GM21576 (cell line): ENCODE data around the gene WFDC2.
"Not testable (repeated sequence)": the region's sequence is repeated elsewhere in the genome, so short reads cannot be mapped to it uniquely, and the experiment has no call there.

ENCODE experiments used
- ATAC-seq: cut with Tn5 transposase; IDR thresholded peaks from one replicate; pipeline ENCODE4 v1.9.1; 2021; ENCODE audit warnings: mild to moderate bottlenecking, moderate library complexity; ENCODE audit not compliant: unreplicated experiment

The WFDC2 gene

DNA sequence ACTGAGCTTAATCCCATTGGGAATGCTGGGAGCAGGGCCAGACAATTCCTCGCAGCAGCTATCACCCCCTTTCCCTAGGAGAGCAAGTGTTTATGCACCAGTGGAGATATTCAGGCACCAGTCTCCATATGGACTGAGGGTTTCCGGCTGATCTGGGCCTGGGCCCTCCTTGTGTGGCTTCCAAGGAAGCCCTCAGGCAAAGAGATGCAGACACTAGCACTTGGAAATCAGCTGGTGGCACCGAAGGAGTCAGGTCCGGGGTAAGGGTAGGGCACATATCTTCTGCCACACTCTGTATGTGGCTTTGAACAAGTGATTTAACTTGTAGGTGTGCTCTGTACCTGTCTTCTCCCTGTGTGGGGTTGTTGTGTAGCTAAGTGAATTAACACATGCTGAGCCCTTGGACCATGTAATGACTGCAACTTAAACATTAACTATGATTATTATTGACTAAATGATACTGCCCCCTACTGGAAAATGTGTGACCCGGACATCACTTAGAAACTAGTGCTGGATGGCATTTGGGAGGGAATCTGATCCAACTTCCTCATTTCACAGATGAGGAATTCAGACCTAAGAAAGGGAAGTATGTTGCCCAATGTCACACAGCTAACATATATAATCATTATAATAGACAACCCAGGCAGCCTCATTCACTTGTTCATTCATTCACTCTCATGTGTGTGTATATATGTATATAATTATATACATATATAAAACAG lies 19.3 kb upstream of the WFDC2 start:
- ATAC-seq = no peak

GRCh38 chr20:45452238-45452637 lies 17.3 kb upstream of the WFDC2 start:
- no peak for ATAC-seq

DNA sequence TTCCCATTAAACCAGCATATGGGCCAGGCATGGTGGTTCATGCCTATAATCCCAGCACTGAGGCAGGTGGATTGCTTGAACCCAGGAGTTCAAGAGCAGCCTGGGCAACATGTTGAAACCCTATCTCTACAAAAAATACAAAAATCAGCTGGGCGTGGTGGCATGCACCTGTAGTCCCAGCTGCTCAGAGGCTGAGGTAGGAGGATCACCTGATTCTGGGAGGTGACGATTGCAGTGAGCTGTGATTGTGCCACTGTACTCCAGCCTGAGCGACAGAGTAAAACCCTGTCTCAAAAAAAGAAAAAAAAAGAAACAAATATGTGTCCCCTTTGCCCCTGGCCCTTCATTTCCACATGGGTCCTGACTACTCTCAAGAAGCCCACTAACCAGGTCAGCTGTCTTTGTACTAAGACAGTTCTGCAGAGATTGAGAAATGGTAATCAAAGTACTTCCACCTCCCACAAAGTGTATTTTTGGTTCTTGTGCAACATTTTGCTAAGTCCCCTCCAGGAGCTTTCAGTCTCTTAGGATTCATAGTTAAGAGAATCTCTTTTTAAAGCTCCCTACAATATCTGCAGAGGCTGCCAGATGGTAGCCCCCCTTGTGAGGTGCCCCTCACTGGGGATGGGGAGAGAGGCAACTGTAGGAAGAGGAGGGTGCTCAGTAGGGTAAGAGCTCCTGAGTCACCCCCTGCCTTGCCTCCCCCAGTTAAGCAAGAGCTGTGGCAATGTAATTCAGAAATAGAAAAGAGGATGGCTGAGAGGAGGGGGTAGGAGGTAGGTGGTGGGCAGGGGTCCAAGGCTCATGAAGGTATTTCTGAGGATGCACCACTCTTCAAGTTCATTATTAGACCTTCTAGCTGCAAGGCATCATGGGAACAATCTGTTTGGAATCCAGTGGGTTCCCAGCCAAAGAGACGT lies 16.5 kb upstream of the WFDC2 start:
- no peak for ATAC-seq

- no peak for ATAC-seq
These were observed 12.9 kb upstream of the WFDC2 start for GRCh38 chr20:45456632-45457031.

DNA sequence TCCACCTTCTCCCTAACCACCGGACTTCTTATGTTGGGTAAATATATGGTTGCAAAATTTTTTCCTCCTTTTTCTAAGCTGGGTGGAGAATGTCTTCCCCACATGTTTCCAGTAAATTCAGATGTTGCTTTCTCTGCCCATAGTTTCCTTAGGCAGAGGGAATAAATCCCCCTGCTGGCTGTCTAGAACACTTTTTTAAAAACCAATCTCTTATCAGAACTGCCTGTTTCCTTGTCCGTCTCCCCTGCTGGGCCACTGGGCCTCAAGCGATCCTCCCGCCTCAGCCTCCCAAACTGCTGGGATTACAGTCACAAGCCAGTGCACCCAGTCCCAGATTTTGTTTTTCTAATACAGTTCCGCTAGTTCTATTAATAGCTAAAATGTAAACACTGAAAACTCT lies 9.9 kb upstream of the WFDC2 start:
- no peak for ATAC-seq

- ATAC-seq = no peak
These were observed 8.3 kb upstream of the WFDC2 start for GRCh38 chr20:45461225-45461624.

GRCh38 chr20:45462711-45463509 lies 6.6 kb upstream of the WFDC2 start:
- ATAC-seq = no peak

DNA sequence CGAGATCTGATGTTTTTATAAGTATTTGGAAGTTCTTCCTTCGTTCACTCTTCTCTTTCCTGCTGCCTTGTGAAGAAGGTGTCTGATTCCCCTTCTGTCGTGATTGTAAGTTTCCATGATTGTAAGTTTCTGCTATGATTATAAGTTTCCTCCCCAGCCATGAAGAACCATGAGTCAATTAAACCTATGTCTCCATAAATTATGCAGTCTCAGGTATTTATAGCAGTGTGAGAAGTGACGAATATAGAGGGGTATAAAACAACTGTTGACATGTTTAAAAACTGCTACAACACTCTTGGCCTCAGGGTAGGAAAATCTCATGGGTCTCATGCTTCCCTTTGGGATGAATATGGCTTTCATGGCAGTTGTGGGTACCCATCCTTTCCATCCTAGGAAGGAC lies 5.8 kb upstream of the WFDC2 start:
- no peak for ATAC-seq

GRCh38 chr20:45465491-45466266 lies 3.9 kb upstream of the WFDC2 start:
- no peak for ATAC-seq

GRCh38 chr20:45467172-45467571 lies 2.4 kb upstream of the WFDC2 start:
- no peak for ATAC-seq

DNA sequence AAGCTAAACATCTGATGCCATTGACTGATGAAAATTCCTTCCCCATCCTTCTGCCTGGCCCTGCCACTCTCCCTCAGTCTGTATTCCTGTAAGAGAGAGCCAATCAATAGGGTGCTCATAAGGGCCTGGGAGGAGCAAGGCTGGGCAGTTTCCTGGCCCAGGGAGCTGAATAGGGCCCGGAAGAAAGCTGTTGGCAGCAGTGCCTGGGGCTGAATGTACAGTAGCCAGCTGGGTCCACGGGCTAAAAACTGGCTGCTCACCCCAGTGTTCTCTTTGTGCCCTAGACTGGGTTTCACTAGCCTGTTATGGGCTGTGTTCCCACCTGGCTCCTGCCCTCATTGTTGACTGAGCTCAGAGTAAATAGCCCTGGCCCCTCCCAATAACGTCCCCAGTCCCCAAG lies 1.7 kb upstream of the WFDC2 start:
- no peak for ATAC-seq

GRCh38 chr20:45470262-45470931 lies 844 bp downstream of the WFDC2 start:
- no peak for ATAC-seq

- no peak for ATAC-seq
These were observed 1.4 kb downstream of the WFDC2 start for GRCh38 chr20:45470937-45471336.

DNA sequence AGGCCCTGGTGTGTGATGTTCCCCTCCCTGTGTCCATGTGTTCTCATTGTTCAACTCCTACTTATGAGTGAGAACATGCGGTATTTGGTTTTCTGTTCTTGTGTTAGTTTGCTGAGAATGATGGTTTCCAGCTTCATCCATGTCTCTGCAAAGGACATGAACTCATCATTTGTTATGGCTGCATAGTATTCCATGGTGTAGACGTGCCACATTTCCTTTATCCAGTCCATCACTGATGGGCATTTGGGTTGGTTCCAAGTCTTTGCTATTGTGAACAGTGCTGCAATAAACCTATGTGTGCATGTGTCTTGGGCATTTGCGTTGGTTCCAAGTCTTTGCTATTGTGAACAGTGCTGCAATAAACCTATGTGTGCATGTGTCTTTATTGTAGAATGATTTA lies 2.7 kb downstream of the WFDC2 start:
- not testable (repeated sequence) for ATAC-seq

- ATAC-seq = not testable (repeated sequence)
These were observed 8.1 kb downstream of the WFDC2 start for GRCh38 chr20:45477530-45478148.

DNA sequence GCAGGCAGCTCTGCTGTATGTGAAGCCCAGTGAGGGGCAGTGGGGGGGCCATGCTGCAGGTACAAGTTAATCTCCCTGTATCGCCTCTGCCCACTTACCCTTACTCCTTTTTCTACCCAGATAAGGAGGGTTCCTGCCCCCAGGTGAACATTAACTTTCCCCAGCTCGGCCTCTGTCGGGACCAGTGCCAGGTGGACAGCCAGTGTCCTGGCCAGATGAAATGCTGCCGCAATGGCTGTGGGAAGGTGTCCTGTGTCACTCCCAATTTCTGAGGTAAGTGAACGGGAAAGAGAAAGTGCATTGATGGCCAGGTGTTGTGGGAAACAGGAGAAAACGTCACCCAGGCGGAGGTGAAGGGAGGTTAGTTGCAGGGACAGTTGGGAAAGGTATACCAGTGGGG lies 10.3 kb downstream of the WFDC2 start:
- no peak for ATAC-seq

GRCh38 chr20:45484676-45485075 lies 15.1 kb downstream of the WFDC2 start:
- no peak for ATAC-seq

GRCh38 chr20:45485388-45485787 lies 15.8 kb downstream of the WFDC2 start:
- ATAC-seq = no peak

GRCh38 chr20:45487231-45487635 lies 17.7 kb downstream of the WFDC2 start:
- ATAC-seq = no peak
